GM12878 (cell line): Measurements from ENCODE around the gene MROH2A. TPM values are rescaled to one million over a fixed set of nuclear protein-coding genes. Genes with fewer than 3 reads are reported as not detected.

ENCODE experiments used
- NKRF ChIP-seq: fragments of 450-650 bp; conservative IDR thresholded peaks from 2 replicates; pipeline ENCODE4 v1.6.1; 2017; ENCODE audit warnings: mild to moderate bottlenecking, moderate library complexity
- SMAD5 ChIP-seq: IDR thresholded peaks from 2 replicates; pipeline ENCODE4 v1.6.1; 2016; ENCODE audit warnings: antibody characterized with exemption, low read depth
- ZNF384 ChIP-seq: IDR thresholded peaks from 2 replicates; pipeline ENCODE4 v1.6.1; 2012; ENCODE audit warnings: low read depth, mild to moderate bottlenecking, low read length, improper control_type of control experiment, borderline replicate concordance
- polyA plus RNA-seq, 11 experiments: library from polyadenylated mRNA; depleted of rRNA in 4 of 11; unstranded in 6 of 11; stranded (reverse) in 5 of 11; fragments of >200 nt; fragmentation: Nextera tagmentation in 4 of 11; fragmentation: Illumina TruSeq in 1 of 11; extraction: Ambion mirVana in 4 of 11; extraction: Trizol in 1 of 11; gene quantifications; 1 replicate in 1 of 11; 2 replicates in 10 of 11; pipeline versions ENCODE4 v1.2.1 to v1.2.3, GENCODE V29; 2011 to 2016; ENCODE audit warnings: inconsistent platforms in 2 of 11, missing spikeins in 2 of 11, low read depth in 1 of 11
- total RNA-seq, 4 experiments: library from RNA; depleted of rRNA in 3 of 4; stranded (reverse); fragments of >200 nt in 3 of 4; fragmentation: Illumina TruSeq in 1 of 4; extraction: Trizol in 1 of 4; gene quantifications; 2 replicates each; pipeline versions ENCODE4 v1.2.1 to v1.2.3, GENCODE V29; 2013 to 2021
- TF ChIP-seq, protein P1 (sequence below), 3 experiments: IDR thresholded peaks in 2 of 3; conservative IDR thresholded peaks in 1 of 3; 2 replicates each; pipeline ENCODE4 v1.5.1; 2011; ENCODE audit warnings: low read depth in 3 of 3, low read length in 3 of 3, mild to moderate bottlenecking in 3 of 3, control low read depth in 2 of 3, moderate library complexity in 2 of 3, inconsistent platforms in 1 of 3, mixed read lengths in 1 of 3; ENCODE audit not compliant: control insufficient read depth in 2 of 3, insufficient read depth in 1 of 3; ENCODE audit errors: extremely low read depth in 1 of 3

Gene MROH2A
- total and polyA plus RNA-seq, 10 of the 15 experiments (the other 5 are each of a cell fraction or from before 2014, with no cell fraction given), result not detected

- TF ChIP-seq, protein P1, sequence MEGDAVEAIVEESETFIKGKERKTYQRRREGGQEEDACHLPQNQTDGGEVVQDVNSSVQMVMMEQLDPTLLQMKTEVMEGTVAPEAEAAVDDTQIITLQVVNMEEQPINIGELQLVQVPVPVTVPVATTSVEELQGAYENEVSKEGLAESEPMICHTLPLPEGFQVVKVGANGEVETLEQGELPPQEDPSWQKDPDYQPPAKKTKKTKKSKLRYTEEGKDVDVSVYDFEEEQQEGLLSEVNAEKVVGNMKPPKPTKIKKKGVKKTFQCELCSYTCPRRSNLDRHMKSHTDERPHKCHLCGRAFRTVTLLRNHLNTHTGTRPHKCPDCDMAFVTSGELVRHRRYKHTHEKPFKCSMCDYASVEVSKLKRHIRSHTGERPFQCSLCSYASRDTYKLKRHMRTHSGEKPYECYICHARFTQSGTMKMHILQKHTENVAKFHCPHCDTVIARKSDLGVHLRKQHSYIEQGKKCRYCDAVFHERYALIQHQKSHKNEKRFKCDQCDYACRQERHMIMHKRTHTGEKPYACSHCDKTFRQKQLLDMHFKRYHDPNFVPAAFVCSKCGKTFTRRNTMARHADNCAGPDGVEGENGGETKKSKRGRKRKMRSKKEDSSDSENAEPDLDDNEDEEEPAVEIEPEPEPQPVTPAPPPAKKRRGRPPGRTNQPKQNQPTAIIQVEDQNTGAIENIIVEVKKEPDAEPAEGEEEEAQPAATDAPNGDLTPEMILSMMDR (IDR thresholded peaks at IDR 0.05 in 2 of 3, conservative IDR thresholded peaks at IDR 0.05 in 1 of 3; ENCODE audit: control insufficient read depth in 2 of 3, extremely low read depth in 1 of 3, insufficient read depth in 1 of 3, low read depth in 3 of 3, low read length in 3 of 3), result no peak
- no peak for TF ChIP-seq NKRF
- no peak for TF ChIP-seq SMAD5
- TF ChIP-seq ZNF384, result no peak
Observed at GRCh38 chr2:233882353-233882752, 104.2 kb downstream of the MROH2A start (continued).

Other genes starting within 250 kb of the MROH2A start
Only the 7 nearest of the 12 such genes appear.
- not detected in 2 replicates for gene UGT1A7, start 96.4 kb upstream of the MROH2A start, total RNA-seq (2014; rRNA removed)
- not detected in 2 replicates for gene UGT1A7, start 96.4 kb upstream of the MROH2A start, total RNA-seq (2014; rRNA removed; fragmentation: Illumina TruSeq; extraction: Trizol)
- not detected in 2 replicates for gene UGT1A7, start 96.4 kb upstream of the MROH2A start, total RNA-seq (2021)
- not detected in 2 replicates for gene UGT1A7, start 96.4 kb upstream of the MROH2A start, polyA plus RNA-seq (2011; rRNA removed)
- not detected in 2 replicates for gene UGT1A7, start 96.4 kb upstream of the MROH2A start, polyA plus RNA-seq (2014; fragmentation: Illumina TruSeq; extraction: Trizol)
- gene UGT1A7, start 96.4 kb upstream of the MROH2A start, polyA plus RNA-seq (2014; fragmentation: Nextera tagmentation; extraction: Ambion mirVana), result not detected
- gene UGT1A7, start 96.4 kb upstream of the MROH2A start, polyA plus RNA-seq (2014; rRNA removed), result not detected in 2 replicates
- gene UGT1A7, start 96.4 kb upstream of the MROH2A start, polyA plus RNA-seq (2016; fragmentation: Nextera tagmentation; extraction: Ambion mirVana), result not detected
- gene UGT1A6, start 85.4 kb upstream of the MROH2A start, total RNA-seq (2014; rRNA removed), result not detected in 2 replicates
- gene UGT1A6, start 85.4 kb upstream of the MROH2A start, total RNA-seq (2014; rRNA removed; fragmentation: Illumina TruSeq; extraction: Trizol), result not detected in 2 replicates
- not detected in 2 replicates for gene UGT1A6, start 85.4 kb upstream of the MROH2A start, total RNA-seq (2021)
- gene UGT1A6, start 85.4 kb upstream of the MROH2A start, polyA plus RNA-seq (2011; rRNA removed), result not detected in 2 replicates
- not detected in 2 replicates for gene UGT1A6, start 85.4 kb upstream of the MROH2A start, polyA plus RNA-seq (2014; fragmentation: Illumina TruSeq; extraction: Trizol)
- not detected for gene UGT1A6, start 85.4 kb upstream of the MROH2A start, polyA plus RNA-seq (2014; fragmentation: Nextera tagmentation; extraction: Ambion mirVana)
- not detected in 2 replicates for gene UGT1A6, start 85.4 kb upstream of the MROH2A start, polyA plus RNA-seq (2014; rRNA removed)
- not detected for gene UGT1A6, start 85.4 kb upstream of the MROH2A start, polyA plus RNA-seq (2016; fragmentation: Nextera tagmentation; extraction: Ambion mirVana)
- not detected in 2 replicates for gene UGT1A5, start 65.4 kb upstream of the MROH2A start, total RNA-seq (2014; rRNA removed)
- not detected in 2 replicates for gene UGT1A5, start 65.4 kb upstream of the MROH2A start, total RNA-seq (2014; rRNA removed; fragmentation: Illumina TruSeq; extraction: Trizol)
- not detected in 2 replicates for gene UGT1A5, start 65.4 kb upstream of the MROH2A start, total RNA-seq (2021)
- gene UGT1A5, start 65.4 kb upstream of the MROH2A start, polyA plus RNA-seq (2011; rRNA removed), result not detected in 2 replicates
- not detected in 2 replicates for gene UGT1A5, start 65.4 kb upstream of the MROH2A start, polyA plus RNA-seq (2014; fragmentation: Illumina TruSeq; extraction: Trizol)
- gene UGT1A5, start 65.4 kb upstream of the MROH2A start, polyA plus RNA-seq (2014; fragmentation: Nextera tagmentation; extraction: Ambion mirVana), result not detected
- gene UGT1A5, start 65.4 kb upstream of the MROH2A start, polyA plus RNA-seq (2014; rRNA removed), result not detected in 2 replicates
- gene UGT1A5, start 65.4 kb upstream of the MROH2A start, polyA plus RNA-seq (2016; fragmentation: Nextera tagmentation; extraction: Ambion mirVana), result not detected
- not detected in 2 replicates for gene UGT1A4, start 59.6 kb upstream of the MROH2A start, total RNA-seq (2014; rRNA removed)
- not detected in 2 replicates for gene UGT1A4, start 59.6 kb upstream of the MROH2A start, total RNA-seq (2014; rRNA removed; fragmentation: Illumina TruSeq; extraction: Trizol)
- gene UGT1A4, start 59.6 kb upstream of the MROH2A start, total RNA-seq (2021), result 0.21 TPM in 1 of 2 replicates, not detected in the other
- gene UGT1A4, start 59.6 kb upstream of the MROH2A start, polyA plus RNA-seq (2011; rRNA removed), result not detected in 2 replicates
- gene UGT1A4, start 59.6 kb upstream of the MROH2A start, polyA plus RNA-seq (2014; fragmentation: Illumina TruSeq; extraction: Trizol), result not detected in 2 replicates
- gene UGT1A4, start 59.6 kb upstream of the MROH2A start, polyA plus RNA-seq (2014; fragmentation: Nextera tagmentation; extraction: Ambion mirVana), result not detected
- gene UGT1A4, start 59.6 kb upstream of the MROH2A start, polyA plus RNA-seq (2014; rRNA removed), result not detected in 2 replicates
- not detected for gene UGT1A4, start 59.6 kb upstream of the MROH2A start, polyA plus RNA-seq (2016; fragmentation: Nextera tagmentation; extraction: Ambion mirVana)
- not detected in 2 replicates for gene UGT1A3, start 49.3 kb upstream of the MROH2A start, total RNA-seq (2014; rRNA removed)
- gene UGT1A3, start 49.3 kb upstream of the MROH2A start, total RNA-seq (2014; rRNA removed; fragmentation: Illumina TruSeq; extraction: Trizol), result not detected in 2 replicates
- not detected in 2 replicates for gene UGT1A3, start 49.3 kb upstream of the MROH2A start, total RNA-seq (2021)
- gene UGT1A3, start 49.3 kb upstream of the MROH2A start, polyA plus RNA-seq (2011; rRNA removed), result not detected in 2 replicates
- not detected in 2 replicates for gene UGT1A3, start 49.3 kb upstream of the MROH2A start, polyA plus RNA-seq (2014; fragmentation: Illumina TruSeq; extraction: Trizol)
- gene UGT1A3, start 49.3 kb upstream of the MROH2A start, polyA plus RNA-seq (2014; fragmentation: Nextera tagmentation; extraction: Ambion mirVana), result not detected
- not detected in 2 replicates for gene UGT1A3, start 49.3 kb upstream of the MROH2A start, polyA plus RNA-seq (2014; rRNA removed)
- not detected for gene UGT1A3, start 49.3 kb upstream of the MROH2A start, polyA plus RNA-seq (2016; fragmentation: Nextera tagmentation; extraction: Ambion mirVana)
- not detected in 2 replicates for gene UGT1A1, start 18.1 kb upstream of the MROH2A start, total RNA-seq (2014; rRNA removed)
- gene UGT1A1, start 18.1 kb upstream of the MROH2A start, total RNA-seq (2014; rRNA removed; fragmentation: Illumina TruSeq; extraction: Trizol), result not detected in 2 replicates
- gene UGT1A1, start 18.1 kb upstream of the MROH2A start, total RNA-seq (2021), result not detected in 2 replicates
- not detected in 2 replicates for gene UGT1A1, start 18.1 kb upstream of the MROH2A start, polyA plus RNA-seq (2011; rRNA removed)
- gene UGT1A1, start 18.1 kb upstream of the MROH2A start, polyA plus RNA-seq (2014; fragmentation: Illumina TruSeq; extraction: Trizol), result not detected in 2 replicates
- gene UGT1A1, start 18.1 kb upstream of the MROH2A start, polyA plus RNA-seq (2014; fragmentation: Nextera tagmentation; extraction: Ambion mirVana), result not detected
- gene UGT1A1, start 18.1 kb upstream of the MROH2A start, polyA plus RNA-seq (2014; rRNA removed), result not detected in 2 replicates
- not detected for gene UGT1A1, start 18.1 kb upstream of the MROH2A start, polyA plus RNA-seq (2016; fragmentation: Nextera tagmentation; extraction: Ambion mirVana)
- gene HJURP, start 76.2 kb downstream of the MROH2A start, total RNA-seq (2014; rRNA removed), result 27.0 and 28.9 TPM in 2 replicates
- 35.3 and 35.4 TPM in 2 replicates for gene HJURP, start 76.2 kb downstream of the MROH2A start, total RNA-seq (2014; rRNA removed; fragmentation: Illumina TruSeq; extraction: Trizol)
- gene HJURP, start 76.2 kb downstream of the MROH2A start, total RNA-seq (2021), result 45.6 and 49.6 TPM in 2 replicates
- gene HJURP, start 76.2 kb downstream of the MROH2A start, polyA plus RNA-seq (2011; rRNA removed), result 57.4 and 68.9 TPM in 2 replicates
- gene HJURP, start 76.2 kb downstream of the MROH2A start, polyA plus RNA-seq (2014; fragmentation: Illumina TruSeq; extraction: Trizol), result 45.2 and 49.7 TPM in 2 replicates
- 10 to 100 TPM; 12.7 to 12.9 TPM for gene HJURP, start 76.2 kb downstream of the MROH2A start, polyA plus RNA-seq (2014; fragmentation: Nextera tagmentation; extraction: Ambion mirVana)
- gene HJURP, start 76.2 kb downstream of the MROH2A start, polyA plus RNA-seq (2014; rRNA removed), result 43.6 and 43.7 TPM in 2 replicates
- gene HJURP, start 76.2 kb downstream of the MROH2A start, polyA plus RNA-seq (2016; fragmentation: Nextera tagmentation; extraction: Ambion mirVana), result 10 to 100 TPM; 52.4 to 63.1 TPM